SKM-1 treated with dmso at 0.1 percent for 144 hours (cell line): ENCODE measurements around the gene RRP12.

Experiments used
- DNase-seq: peaks from one replicate; lab custom pipeline; 2025; ENCODE audit not compliant: unreplicated experiment; lab: John Stamatoyannopoulos, UW

Gene RRP12

GRCh38 chr10:97336006-97336405 is 65.1 kb downstream of the RRP12 start:
- no peak for DNase-seq

DNA sequence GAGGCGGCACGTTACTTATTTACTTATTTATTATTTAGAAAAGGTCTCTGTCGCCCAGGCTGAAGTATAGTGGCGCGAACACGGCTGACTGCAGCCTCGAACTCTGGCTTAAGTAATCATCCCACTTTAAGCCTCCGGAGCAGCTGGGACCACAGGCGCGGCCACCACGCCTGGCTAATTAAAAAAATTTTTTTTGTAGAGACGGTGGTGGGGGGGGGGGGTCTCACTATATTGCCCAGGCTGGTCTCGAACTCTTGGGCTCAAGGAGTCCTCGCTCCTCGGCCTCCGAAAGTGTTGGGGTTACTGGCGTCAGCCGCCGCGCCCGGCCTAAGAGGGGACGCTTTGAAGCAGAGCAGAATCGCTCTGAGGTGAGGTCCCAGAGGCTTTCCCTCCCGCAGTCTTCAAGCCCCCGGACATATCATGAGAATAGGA is 65.9 kb downstream of the RRP12 start:
- DNase-seq, result no peak

DNA sequence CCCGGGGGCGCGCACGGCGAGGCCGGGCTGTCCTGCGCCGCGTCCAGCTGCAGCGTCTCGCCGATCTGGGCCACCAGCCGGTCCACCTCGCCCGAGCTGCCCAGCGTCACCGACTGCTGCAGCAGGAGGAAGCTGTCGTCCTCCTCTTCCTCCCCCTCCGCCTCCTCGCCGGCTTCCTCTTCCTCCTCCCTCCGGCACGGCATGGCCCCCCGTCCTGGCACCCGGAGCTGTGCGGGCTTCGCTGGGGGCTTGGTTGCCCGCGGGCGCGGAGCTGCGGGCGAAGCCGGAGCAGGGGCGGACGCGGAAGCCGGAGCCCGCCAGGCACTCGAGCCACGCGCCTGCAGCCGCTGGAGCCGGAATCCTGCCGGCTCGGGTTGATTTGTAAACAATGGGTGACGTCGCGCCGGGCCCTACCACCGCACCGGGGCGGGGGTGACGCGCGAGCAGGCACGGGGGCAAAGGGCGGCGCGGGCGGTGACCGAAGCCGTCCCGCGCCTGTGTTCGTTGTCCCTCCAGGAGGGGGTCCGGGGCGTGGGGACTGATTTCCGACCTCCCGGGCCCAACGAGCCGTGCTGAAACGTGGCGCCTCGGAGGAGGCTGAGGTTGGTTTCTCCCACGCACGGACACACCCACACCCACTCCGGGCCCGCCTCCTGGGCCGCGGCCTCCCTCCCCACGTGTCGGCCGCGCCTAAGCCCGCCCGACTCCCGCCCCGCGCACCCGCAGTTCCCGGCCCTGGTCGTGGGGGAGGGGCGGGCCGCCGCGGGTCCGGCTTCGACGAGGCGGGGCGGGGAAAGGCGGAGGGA is 66.6 kb downstream of the RRP12 start, which contains the start of gene FRAT2:
Gene FRAT2, minus strand, starts transcription at position 360 of the 806 bp plus-strand sequence. Its CDS starts 157 bp downstream, at position 203.
- peak; percentile 82 for DNase-seq

GRCh38 chr10:97333601-97334369 is 67.4 kb downstream of the RRP12 start:
- peak; percentile 65 for DNase-seq

DNA sequence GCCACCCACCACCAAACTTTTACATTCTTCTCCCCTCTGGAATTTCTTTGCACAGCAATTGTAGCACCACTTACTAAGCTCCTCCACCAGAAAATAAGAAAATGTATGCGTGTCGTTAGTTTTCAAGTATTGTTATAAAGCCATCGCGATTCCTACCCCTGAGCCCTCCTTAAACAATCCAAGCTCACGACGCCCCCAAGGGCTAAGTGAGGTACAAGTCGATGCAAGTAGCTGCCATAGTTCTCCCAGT is 67.9 kb downstream of the RRP12 start:
- DNase-seq, result no peak

DNA sequence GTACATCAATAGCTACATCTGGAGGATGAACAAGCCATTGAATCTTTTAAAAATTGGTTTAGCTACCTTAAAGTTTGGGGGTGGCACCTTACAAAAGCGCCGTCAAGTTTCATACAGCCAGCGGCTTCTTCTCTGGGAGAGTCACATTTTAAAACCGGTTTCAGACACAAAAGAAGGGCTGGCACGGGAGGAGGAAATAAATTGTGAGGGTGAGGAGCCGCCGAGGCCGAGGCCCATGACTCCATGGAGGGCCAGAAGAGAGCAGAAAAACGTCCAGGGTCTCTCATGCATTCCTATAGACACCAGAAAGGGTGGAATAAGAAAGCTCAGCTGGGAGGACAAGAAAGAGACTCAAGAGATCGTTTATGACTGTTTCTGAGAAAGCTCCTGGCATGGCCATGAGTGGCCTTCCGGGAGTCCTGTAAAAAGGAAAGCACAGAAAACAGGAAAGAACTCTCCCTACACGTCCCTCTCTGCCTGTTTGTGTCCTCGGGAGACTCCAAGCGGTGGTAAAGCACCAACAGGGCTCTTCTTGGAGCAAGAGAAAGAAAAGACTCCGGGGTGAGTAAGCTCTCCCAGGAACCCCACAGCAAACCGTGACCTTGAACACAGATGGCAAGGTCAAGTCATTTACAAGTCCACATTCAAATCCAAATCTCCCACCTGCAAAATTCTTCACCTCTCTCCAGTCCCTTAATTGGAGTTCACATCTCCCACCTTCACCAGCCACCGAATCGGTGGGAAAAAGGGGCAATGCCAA is 68.4 kb downstream of the RRP12 start:
- no peak for DNase-seq

DNA sequence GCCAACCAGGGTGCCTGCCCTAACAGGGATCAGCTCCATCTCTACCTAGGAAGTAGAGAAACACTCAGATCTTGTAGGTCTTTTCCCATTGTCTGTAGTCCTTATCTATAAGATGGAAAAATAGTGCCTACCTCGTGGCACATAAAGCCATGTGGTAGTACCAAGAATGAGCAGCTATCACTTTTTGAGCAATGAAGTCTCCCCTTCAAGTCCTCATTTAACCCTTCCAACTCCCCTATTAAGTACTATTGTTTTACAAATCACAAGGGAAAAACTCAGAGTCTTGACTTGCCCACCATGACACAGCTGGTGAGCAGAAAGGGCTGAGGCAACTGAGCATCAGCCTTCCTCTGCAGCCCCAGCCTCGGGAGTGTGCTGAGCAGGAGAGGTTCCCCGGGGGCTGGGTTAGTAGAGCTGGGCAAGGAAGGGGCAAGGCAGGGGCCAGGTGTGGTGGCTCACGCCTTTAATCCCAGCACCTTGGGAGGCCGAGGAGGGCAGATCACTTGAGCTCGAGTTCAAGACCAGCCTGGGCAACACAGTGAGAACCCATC is 69.9 kb downstream of the RRP12 start:
- no peak for DNase-seq

DNA sequence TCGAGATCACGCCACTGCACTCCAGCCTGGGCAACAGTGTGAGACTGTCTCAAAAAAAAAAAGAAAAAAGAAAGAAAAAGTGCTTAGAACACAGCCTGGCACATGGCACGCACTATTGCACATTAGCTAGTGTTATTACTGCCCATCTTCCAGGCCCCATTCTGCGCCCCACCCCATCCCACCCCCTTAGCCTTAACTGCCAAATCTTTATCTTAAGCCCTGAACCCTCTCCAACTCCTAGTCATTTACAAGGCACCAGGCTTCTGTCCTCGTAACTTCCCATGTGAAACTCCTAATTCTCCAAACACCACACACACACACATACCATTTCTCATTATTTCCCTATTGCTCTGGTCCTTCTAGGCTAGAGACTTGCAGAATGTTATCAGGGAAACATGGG is 71.4 kb downstream of the RRP12 start:
- no peak for DNase-seq

DNA sequence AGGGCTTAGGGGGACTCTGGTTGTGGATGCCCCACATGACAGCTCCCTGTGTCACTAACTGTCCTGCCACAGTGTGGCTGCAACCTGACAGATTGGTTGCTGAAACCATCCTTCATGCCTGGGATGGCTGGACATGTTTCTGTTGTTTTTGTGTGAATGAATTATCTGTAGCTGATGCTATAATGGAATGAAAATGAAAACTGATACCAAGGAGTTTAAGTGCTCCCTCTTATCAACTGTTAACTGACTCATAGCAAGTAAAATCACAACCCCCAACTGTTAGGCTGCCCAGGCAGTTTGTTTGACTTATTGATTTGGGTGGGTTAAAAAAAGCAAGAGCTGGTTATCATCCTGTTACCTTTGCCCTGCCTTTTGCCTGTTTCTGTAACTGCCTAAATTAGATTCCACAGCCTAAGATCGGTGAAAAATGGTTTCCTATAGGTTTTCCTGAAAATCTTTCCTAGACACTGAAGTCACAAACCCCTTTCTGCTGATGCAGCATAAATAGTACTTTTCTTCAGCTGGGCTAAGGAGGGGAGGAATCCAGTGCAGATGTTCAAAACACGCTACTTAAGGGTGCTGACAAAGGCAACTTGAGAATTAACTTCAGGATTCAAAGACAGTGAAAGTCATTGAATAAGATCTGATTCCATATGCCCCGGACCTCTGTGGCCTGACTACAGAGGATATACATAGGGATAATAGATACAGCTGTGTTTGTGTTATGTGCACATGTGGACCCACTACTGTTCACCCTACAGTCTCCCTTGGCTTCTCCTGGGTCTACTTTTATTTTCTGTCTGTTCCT is 72.3 kb downstream of the RRP12 start:
- DNase-seq, result no peak

DNA sequence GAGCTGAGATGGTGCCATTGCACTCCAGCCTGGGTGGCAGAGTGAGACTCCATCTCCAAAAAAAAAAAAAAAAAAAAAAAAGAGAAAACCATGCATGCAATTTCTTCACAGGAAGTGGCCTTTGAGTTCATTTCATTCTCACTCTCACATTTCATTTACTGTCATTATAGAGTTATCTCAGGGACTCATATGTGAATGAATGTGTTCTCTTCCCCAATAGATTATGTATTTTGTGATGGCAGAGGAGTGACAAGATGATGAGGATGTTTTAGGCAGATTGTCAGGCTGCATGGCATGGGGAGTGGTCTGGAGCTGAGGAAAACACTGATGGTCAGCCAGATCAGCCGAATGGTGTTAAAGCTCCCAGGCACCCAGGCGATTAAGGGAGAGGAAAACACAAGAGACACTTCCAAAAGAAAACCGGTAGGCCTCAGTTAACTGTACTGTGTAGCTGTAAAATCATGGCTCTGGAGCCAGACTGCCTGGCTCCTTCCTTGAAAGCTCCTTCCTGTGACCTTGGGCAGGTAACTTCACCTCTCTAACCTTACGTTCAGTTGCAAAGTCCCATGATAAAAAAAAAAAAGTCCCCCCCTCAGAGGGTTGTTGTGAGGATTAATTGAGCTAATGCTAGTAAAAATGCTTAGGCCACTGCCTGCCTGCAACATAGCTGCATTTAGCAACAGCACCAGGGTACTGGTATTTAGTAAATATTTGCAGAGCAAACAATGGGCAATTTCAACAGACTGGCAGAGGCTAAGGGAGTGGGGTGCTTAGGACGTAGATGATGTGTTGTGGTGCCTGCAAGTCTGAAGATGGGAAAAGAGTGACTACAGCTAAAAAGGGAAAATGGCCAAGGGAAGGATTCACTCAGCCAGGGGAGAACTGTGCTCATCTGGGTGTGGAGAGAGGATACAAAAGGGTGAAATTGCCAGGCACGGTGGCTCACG is 73.5 kb downstream of the RRP12 start:
- no peak for DNase-seq

DNA sequence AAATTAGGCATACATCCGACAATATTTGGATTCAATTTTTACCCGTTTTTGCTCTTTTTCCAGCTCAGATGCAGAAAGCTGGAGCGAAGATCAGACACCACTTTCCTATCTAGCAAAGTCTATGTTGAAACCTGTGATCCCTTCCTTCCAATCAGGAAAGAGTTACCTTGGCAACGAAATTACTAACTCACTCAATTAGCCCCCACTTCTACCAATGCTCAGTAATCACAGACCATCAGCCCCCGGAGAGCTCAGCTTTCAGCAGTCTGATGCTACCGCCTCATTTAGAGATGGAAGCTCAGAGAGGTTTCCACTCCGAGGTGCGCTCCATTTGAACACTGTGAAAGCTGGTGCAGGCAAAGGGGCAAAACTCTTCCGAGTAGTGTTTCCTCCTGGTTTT is 75.4 kb downstream of the RRP12 start:
- no peak for DNase-seq

- no peak for DNase-seq
These were observed 77.6 kb downstream of the RRP12 start for GRCh38 chr10:97323501-97323900.

DNA sequence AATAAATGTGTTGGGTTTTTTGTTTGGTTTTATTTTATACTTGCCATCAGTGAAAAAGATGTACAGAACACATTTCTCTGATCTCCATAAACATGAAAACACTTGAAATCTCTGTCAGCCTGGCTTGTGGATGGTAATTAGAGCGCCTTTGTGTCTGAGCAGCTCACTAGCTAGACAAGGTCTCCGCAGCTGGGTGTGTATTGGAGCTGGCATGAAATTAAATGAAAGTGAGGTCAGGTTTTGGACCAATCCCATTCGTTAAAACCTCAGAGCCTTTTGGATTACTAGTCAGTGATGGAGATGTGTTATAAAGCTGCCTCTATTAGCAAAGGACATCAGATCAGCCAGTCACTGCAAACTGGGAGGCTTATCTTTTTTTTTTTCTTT is 79.3 kb downstream of the RRP12 start:
- DNase-seq, result no peak

DNA sequence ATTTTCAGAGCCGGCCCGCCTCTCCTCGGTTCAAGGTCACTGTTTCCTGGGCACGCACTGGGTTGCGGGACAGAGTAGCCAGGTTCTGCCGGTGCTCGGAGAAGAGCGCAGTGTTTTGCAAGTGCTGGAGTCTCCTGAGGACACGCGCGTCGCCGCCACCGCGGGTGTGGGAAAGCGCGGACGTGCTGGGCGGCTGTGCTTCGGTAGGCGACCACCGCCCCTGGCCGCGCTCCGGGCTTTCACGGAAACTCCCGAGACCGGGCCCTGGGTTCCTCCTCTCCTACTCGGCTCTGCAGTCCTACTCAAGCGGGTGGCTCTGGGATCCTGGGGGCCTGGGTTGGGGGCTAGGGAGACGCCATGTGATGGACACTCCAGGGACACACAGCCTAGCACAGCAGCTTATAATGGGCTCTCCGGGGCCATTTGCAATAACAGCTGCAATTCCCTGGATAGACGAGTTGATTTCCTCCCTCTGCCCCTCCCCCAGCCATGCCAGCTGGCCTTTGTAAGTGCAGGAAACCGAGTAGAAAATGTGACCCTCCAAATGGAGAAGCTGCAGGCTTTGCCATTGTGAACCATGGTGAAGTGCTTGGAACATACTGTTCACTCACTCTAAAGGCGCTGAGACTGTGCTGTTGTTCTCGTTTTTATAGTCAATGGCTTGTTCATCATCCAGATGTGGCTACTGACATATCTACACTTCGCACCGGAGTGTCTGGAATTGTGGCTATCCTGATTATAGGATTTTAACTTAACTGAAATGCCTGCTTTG is 79.9 kb downstream of the RRP12 start:
- DNase-seq, result peak; percentile 66

GRCh38 chr10:97320480-97321031 is 80.6 kb downstream of the RRP12 start:
- DNase-seq, result no peak

- DNase-seq, result peak; percentile 26
These were observed 81.3 kb downstream of the RRP12 start for GRCh38 chr10:97319671-97320479.

DNA sequence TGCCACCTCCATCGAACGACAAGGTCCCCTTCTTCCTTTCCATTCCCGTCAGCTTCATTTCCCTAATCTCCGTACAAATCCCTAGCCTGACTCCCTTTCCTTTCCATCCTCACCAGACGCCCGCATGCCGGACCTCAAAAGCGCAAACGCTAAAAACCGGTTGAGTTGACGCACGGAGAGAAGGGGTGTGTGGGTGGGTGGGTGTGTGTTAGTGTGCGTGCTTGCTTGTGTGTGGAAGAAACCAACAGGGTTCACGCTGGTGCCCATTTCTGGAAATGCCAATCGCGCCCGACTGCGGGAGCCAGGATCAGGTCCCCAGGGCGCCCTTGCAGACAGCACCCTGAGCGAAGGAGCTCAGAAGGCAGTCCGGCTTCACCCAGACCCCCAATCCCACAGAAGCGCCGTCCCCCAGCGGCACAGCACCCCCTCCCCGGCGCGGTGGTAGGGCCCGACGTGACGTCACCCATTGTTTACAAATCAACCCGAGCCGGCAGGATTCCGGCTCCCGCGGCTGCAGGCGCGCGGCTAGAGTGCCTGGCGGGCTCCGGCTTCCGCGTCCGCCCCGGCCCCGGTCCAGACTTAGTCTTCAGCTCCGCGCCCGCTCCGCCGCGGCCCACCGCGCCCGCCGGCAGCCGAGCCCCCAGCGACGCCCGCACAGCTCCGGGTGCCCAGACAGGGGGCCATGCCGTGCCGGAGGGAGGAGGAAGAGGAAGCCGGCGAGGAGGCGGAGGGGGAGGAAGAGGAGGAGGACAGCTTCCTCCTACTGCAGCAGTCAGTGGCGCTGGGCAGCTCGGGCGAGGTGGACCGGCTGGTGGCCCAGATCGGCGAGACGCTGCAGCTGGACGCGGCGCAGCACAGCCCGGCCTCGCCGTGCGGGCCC is 82.1 kb downstream of the RRP12 start, which contains the start of gene FRAT1:
Gene FRAT1, plus strand, starts transcription at position 500 of the 880 bp plus-strand sequence. Its CDS starts 183 bp downstream, at position 683.
- DNase-seq, result peak; percentile 89
